Measurements from ENCODE around the gene SRI. TPM values are rescaled to one million over a fixed set of nuclear protein-coding genes. Genes with fewer than 3 reads are reported as not detected.
"Not testable (repeated sequence)": the region's sequence is repeated elsewhere in the genome, so short reads cannot be mapped to it uniquely, and the experiment has no call there.

The SRI gene, protein sequence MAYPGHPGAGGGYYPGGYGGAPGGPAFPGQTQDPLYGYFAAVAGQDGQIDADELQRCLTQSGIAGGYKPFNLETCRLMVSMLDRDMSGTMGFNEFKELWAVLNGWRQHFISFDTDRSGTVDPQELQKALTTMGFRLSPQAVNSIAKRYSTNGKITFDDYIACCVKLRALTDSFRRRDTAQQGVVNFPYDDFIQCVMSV
- 85.8 TPM for total RNA-seq

DNA sequence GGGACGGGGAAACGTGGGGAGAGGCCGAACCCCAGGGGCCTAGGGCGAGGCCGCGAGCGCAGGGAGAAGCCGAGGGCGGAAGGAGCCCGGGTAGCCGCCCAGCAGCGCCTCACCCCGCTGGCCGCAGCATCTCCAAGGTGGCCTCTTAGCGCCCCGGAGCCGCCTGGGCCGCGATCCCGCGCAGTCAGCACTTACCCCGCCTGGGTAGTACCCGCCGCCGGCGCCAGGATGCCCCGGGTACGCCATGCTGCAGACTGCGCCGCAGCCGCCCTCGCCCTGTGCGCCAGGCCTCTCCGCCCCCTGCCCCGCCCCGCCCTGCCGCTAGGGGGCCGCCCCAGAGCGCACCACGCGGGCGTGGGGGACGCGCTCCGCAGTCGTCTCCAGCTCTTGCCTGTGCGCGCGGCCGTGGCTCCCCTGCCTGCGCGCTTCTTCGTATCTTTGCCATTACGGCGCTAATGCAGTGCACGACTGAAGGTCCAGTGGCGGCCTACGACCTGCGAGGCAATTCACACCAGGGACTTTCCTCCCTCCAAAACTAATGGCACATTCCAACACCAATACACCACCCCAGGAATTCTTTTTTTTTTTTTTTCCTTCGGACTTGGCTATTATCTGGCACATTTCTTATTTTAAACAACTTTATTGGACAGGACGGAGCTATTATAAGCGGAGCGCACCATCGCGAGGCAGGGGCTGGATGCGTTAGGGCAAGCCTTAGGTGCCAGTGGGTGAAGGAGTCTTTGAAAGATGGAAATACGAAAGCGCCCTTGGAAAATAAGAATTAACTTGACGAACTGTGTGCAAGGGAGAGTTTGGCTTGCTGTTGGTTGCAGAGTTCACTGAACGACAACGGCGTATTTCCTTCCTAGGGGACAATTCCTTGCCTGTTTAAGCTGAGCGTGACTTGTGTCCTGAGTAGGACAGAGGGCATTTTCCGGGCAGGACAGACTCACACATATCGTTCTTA is at the start of gene SRI:
SRI (minus strand) TSS at position 258 of the 967 bp plus-strand sequence; CDS start at position 246, 12 bp downstream.
- DNase-seq: peak; percentile 84

DNA sequence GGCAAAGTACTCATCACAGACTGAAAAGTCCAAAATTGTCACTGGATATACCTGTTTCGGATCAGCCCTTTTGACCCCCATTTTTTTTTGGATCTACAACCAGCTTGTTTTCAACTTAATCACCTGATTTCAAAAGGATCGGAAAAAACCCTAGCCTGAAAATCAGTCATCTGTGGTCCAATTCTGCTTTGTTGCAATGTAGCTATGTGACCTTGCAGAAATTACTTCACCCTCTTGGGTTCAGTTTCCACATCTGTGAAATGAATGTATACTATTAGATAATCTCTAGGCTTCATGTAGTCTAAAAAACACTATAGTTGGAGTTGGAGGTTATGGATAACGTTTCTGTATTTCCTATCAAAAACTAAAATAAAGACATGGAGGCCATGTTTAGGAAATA is 49.7 kb upstream of the SRI start:
- DNase-seq: no peak

DNA sequence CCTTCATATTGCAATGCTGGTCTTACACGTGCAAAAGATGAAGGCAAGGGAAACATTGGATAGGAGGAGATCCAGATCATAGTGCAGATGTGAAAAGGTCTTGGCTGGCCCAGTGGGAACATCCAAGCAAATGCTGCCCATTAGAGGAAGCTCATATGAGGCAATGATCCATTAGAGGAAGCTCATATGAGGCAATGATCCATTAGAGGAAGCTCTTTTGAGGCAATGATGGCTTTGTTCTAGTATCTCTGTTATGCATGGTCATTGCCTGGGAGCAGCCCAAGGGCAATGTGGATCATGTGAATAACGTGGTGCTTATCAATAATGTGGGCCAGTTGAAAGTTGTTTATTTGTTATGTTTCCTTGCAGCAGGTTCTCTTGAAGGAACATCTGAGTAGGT is 49.0 kb upstream of the SRI start:
- DNase-seq: no peak

DNA sequence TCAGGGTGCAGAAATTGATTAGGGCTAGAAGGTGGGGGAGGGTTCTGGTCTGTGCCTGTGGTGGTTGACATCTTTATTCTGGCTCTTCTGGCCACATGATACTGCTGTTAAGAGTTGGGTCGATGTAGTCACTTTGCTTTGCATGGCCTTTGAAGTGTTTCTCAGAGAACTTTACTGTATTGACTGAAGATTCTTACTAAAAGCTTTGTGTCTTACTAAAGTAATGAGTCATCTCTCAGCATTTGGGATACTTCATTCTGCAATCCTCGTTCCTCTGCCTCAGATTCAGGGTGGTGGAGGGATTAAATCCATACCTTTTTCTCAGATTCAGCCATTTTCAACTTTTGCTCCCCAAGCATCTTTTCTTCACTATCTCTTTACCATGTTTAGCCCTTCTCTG is 48.2 kb upstream of the SRI start:
- DNase-seq: no peak

DNA sequence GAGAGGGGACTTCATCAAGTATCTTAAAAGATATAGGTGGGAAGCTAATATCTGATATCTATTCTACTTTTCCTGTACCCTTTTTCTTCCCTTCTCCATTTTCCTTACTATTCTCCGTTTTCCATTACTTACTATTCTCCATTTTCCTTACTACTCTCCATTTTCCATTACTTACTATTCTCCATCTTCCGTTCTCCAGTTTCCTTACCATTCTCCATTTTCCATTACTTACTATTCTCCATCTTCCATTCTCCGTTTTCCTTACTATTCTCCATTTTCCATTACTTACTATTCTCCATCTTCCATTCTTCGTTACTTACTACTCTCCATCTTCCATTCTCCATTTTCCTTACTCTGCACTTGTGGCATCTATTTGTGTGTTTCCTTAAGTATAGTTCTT is 47.6 kb upstream of the SRI start:
- no peak for DNase-seq

DNA sequence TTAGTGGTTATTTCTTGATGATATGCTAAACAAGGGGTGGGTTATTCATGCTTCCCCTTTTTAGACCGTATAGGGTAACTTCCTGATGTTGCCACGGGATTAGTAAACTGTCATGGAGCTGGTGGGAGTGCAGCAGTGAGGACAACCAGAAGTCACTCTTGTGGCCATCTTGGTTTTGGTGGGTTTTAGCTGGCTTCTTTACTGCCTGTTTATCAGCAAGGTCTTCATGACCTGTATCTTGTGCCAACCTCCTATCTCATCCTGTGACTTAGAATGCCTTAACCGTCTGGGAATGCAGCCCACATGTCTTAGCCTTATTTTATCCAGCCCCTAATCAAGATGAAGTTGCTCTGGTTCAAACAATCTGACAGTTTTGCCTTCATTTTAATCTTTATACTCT is 45.1 kb upstream of the SRI start:
- not testable (repeated sequence) for DNase-seq

DNA sequence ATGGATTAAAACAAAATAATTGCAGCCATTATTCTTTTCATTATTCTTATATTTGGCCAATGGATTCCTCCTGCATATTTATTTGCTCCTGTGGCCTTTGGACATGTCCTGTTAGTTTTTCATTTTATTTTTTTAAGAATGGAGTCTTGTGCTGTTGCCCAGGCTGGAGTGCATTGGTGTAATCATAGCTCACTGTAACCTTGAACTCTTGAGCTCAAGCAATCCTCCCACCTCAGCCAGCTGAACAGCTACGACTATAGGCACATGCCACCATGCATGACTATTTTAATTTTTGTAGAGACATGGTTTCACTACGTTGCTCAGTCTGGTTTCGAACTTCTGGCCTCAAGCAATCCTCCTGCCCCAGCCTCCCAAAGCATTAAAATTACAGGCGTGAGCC is 42.7 kb upstream of the SRI start:
- no peak for DNase-seq

DNA sequence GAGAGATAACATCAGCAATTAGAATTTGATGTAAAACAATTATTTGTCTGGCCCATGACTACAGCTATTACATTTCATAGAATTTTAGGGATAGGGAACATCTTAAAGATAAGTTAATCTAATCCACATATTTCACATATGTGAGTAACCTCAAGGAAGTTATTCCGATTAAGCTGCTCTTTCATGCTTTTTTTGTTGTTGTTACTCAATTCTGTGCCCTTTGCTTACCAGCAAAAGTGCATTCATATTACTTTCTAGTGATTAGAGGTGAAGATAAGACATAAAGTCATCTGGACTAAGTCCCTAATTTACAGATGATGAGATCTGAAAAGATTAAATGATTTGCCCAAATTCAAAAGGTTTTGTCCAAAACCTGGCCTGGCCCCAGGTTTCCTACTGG is 40.9 kb upstream of the SRI start:
- no peak for DNase-seq

DNA sequence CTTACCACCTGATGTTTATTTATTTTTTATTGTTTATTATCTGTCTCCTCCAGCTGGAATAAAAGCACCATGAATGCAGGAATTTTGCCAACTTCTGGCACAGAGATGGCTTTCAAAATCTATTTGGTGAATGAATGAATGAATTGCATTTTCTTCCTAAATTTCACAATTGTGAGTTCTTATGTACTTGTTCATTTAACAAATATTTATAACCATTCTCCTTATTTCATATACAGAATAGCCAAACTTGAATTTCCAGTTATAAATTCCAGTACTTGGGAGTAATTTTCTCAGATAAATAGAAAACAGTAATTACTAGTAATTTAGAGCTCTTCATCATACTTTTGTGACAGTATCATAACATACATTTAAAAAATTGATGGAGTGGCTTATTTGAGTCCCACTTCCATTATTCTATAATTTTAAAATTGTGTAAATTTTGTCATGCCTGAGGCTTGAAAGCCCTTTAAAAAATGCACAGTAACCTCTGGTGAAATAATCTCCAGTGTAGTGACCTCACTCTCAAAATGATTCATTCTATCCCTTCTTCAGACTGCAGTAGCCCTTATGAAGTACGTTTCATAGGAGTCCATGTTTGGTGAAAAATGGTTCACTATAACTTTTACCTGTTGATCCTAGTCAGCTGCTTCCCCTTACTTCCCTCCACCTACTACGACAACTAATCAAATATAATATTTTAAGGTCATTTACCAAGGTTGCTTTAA is 40.0 kb upstream of the SRI start:
- no peak for DNase-seq

DNA sequence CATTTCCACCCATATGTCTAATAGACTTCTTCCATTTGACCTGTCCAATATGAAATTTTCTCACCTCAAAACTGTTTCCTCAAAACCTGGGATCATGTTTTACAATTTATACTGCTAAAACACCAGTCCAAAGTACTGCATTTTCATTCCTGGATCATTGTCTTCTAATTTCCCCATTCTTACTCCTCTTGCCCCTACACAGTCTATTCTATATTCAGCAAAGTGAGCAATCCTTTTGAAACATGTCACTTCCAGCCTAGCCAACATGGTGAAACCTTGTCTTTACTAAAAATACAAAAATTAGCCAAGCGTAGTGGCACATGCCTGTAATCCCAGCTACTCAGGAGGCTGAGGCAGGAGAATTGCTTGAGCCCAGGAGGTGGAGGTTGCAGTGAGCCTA is 38.5 kb upstream of the SRI start:
- not testable (repeated sequence) for DNase-seq

DNA sequence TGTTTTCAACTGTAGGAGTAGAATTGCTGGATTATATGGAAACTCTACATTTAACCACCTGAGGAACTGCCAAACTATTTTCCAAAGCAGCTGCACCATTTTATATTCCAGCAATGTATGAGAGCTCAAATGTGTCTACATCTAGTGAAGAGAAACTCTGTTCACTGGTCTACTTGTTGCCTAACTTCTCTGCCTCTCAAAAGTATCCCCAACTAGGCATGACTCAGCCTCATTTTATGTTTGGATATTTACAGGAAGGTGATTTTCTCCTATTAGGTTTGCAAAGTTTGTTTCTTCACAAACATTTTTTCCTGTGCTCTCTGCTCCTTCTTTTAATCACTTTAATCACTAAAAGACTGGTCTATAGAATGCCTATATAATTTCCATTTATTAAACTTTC is 37.1 kb upstream of the SRI start:
- no peak for DNase-seq

DNA sequence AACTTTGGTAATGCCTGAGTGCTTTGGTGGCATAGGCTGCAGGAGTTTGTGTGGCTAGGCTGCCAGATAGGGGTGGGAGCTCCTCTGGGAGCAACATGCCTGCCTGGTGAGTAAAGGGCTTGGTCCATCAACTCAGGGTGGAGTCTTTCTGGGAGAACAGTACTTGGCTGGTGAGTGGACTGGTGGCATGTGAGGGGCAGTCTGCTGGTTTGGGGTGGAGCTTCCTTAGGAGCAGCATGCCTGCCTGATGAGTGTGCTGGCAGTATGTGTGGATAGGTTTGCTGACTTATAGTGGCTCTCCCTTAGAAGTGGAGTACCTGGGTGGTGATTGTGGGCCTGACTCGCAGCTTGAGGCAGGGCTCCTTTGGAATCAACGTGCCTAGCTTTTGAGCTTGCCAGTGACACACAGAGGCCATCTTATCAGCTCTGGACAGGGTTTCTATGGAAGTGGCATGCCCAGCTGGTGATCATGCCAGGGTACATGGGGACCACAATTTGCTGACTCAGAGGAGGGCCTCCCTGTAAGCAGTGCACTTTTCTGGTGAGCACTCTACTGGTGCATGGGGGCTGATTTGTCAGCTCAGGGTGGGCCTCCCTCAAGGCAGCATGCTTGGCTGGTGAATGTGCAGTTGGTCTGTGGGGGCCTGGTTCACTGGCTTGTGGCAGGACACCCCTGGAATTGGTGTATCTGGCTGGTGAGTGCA is 35.0 kb upstream of the SRI start:
- no peak for DNase-seq

DNA sequence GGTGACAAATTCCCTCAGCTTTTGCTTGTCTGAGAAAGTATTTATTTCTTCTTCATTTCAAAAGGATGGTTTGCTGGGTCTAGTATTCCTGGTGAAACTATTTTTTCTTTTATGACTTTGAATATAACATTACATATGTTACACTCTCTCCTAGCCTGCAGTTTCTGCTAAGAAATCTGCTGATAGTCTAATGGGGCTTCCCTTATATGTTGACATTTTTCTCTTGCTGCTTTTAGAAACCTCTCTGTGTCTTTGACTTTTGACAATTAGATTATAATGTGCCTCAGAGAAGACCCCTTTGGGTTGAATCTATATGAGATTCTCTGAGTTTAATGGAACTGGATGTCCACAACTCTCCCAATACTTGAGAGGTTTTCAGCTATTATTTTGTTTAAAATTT is 33.8 kb upstream of the SRI start:
- no peak for DNase-seq

DNA sequence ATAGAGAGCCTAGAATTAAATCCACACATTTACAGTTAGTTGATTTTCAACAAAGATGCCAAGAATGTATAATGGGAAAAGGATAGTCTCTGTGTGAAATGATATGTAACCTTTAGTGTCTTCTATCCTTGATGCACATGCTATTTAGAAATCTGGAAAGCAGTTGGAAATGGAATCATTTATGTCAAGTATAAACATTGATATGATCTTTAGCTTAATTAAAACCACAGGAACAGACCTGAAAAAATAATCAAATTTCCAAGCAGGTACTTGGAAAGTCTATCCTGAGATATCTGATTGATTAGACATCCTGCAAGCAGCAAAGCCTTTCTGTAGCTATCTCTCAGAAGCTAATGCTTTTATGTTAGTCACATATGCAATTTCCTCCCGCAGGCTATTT is 24.4 kb upstream of the SRI start:
- DNase-seq: no peak

DNA sequence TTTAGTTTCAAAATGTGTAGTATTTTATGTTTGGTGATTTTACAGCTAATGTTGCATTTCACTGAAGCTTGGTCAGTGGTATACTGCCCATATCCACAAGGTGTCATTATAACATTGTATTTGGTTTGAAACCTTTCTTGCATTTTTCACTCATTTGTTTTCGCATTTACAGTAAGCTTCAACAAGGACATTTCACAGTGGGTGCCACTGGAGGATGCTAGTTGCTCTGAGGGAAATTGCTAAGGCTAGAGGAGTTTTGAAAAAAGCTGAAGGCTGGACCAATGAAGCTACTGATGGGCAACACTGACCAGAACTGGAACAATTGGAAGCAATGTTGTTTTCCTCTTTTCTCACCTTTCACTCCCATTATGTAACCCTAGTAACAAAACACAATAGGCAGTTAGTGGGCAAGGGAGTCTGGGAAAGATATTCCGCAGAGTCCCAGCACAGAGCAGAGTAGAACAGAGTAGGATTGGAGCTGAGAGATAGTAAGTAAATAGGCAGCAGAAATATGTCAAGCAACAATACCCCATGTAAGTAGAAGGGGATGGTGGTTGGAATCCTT is 23.6 kb upstream of the SRI start:
- peak; percentile 10 for DNase-seq

DNA sequence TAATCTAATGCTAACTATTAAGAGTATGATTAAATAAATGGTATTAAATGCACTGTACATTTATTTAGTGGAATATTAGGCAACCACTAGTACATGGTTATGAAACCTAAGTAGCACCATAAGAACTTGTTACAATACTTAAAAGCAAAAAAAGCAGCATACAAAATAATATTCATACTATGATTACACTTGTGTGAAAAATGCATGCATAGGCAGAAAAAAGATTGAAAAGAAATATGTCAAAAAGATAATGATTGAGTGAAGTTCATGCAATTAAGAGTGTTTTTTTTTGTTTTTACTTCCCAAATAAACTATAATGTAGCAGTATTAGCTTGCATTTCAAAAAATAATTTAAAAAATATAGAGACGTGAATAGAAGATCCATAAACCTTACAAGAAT is 20.0 kb upstream of the SRI start:
- no peak for DNase-seq

DNA sequence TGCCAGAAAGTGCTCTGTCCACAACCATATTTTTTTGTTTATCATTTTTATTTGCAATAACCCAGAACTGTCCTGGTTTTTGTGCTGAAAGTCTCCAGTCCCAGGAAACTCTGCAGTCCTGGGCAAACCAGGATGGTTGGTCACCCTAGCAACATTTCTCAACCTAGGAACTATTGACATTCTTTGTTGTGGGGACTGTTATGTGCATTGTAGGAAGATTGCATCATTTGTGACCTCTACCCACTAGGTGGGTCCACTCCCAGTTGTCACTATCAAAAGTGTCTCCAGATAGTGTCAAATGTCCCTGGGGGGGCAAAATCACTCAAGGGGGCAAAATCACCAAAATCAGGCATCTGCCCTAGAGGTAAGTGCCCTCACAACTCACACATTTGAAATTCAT is 14.0 kb upstream of the SRI start:
- no peak for DNase-seq

DNA sequence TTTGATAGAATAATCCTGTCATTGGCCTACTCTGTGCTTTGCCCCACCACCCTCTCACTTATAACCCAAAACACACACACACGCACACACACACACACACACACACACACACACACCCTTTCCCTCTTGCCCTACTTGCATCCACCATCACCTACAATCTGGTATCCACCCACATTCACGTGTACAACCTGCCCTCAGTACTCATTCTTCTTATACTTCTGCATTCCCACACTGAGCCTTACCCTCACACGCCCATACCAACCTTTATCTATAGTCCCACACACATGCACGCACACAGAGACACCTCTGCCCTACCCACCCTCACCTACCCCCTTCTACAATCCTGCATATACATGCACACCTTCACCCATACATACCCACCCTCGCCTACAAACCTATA is 10.8 kb upstream of the SRI start:
- no peak for DNase-seq

DNA sequence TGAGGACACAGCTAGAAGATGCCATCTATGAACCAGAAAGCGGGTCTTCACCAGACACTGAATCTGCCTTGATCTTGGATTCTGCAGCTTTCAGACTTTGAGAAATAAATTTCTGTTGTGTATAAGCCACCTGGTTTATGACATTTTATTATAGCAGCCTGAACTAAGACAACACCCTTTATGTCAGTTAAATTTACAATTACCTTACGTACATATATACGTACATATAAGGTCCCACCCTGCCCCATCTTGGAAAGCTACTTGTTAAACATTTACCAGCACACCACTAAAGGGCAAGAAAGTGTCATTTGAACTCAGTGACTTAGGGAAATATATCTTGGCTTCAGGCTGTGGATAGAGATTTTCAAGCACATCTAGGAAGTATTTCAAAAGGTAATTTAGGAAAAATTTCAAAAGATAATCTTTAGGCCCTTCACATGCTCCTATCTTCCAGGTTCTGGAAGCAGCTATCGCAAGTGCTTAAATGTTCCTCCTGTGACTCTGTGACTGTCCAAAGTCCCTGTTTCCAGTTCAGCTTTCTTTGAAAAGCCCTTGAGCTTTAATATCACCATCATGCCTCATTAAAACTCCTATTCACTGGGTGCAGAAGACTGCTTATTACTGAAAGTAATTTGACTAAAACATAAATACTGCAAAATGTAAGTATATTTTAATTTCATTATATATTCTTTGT is 9.6 kb upstream of the SRI start:
- DNase-seq: no peak

DNA sequence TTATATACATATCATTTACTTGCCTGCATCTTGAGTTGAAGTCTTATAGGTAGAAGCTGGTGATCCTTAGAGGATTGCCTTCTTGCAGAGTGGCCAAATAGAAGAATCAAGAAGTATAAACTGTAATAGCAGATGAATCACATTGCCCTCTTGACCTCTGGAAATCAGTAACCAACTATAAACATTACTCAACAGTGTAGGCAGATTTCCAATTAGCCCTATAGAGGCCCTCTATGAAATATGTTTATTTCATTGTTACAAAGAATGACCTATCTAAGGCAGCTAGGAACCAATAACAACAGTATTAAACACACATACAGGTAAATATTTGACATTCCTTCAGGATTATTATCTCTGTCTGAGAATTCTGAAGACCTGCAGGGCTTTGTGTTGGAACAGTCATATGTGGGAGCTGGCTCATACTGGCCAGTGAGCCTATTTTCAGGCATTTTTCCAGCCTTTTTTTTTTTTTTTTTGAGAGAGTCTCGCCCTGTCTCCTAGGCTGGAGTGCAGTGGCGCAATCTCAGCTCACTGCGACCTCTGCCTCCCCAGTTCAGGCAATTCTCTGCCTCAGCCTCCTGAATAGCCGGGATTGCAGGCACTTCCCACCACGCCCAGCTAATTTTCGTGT is 7.2 kb upstream of the SRI start:
- DNase-seq: no peak

DNA sequence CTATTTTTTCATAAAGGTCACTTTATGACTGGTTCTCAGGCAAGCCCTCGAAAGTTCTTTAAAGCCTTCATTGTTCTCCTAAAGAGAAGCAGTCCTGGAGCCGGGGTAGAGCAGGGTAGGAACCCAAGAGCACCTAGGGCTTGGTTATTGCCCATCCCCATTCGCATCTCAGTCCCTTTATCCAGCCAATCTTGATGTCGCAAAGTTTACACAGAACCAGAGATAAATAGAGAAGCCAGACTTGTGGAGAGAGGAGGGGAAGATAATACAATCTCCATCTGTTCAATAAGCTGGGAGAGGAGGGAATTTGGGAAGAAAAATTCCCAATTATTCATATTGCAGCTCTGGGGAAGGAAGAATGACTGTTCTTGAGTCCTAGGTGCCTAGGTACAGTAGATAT is 6.4 kb upstream of the SRI start:
- DNase-seq: no peak

Measured in occipital lobe (tissue), 2 donors.